Measurements from ENCODE around the gene CLEC14A.

The CLEC14A gene

GRCh38 chr14:38248321-38249028 lies 7.4 kb downstream of the CLEC14A start:
- no peak for DNase-seq (ENCODE audit: low read depth, low spot score)

- DNase-seq (ENCODE audit: low read depth, low spot score) = no peak
Measured at GRCh38 chr14:38243696-38244240, 12.1 kb downstream of the CLEC14A start.

GRCh38 chr14:38238878-38239277 lies 17.0 kb downstream of the CLEC14A start:
- no peak for DNase-seq (ENCODE audit: low read depth, low spot score)

GRCh38 chr14:38238332-38238731 lies 17.6 kb downstream of the CLEC14A start:
- no peak for DNase-seq (ENCODE audit: low read depth, low spot score)

- DNase-seq (ENCODE audit: low read depth, low spot score) = no peak
Measured at GRCh38 chr14:38233218-38233617, 22.7 kb downstream of the CLEC14A start.

- no peak for DNase-seq (ENCODE audit: low read depth, low spot score)
Measured at GRCh38 chr14:38226366-38226765, 29.5 kb downstream of the CLEC14A start.

GRCh38 chr14:38225946-38226345 lies 29.9 kb downstream of the CLEC14A start:
- DNase-seq (ENCODE audit: low read depth, low spot score) = no peak

- no peak for DNase-seq (ENCODE audit: low read depth, low spot score)
Measured at GRCh38 chr14:38224338-38224737, 31.6 kb downstream of the CLEC14A start.

GRCh38 chr14:38221077-38221476 lies 34.8 kb downstream of the CLEC14A start:
- no peak for DNase-seq (ENCODE audit: low read depth, low spot score)

GRCh38 chr14:38217553-38217952 lies 38.3 kb downstream of the CLEC14A start:
- no peak for DNase-seq (ENCODE audit: low read depth, low spot score)

GRCh38 chr14:38213001-38213400 lies 42.9 kb downstream of the CLEC14A start:
- no peak for DNase-seq (ENCODE audit: low read depth, low spot score)

GRCh38 chr14:38212111-38212510 lies 43.8 kb downstream of the CLEC14A start:
- no peak for DNase-seq (ENCODE audit: low read depth, low spot score)

GRCh38 chr14:38211255-38211735 lies 44.6 kb downstream of the CLEC14A start:
- DNase-seq (ENCODE audit: low read depth, low spot score) = no peak

- no peak for DNase-seq (ENCODE audit: low read depth, low spot score)
Measured at GRCh38 chr14:38210587-38211216, 45.2 kb downstream of the CLEC14A start.

- DNase-seq (ENCODE audit: low read depth, low spot score) = no peak
Measured at GRCh38 chr14:38209572-38210557, 46.0 kb downstream of the CLEC14A start.

GRCh38 chr14:38208618-38209562 lies 47.0 kb downstream of the CLEC14A start:
- DNase-seq (ENCODE audit: low read depth, low spot score) = no peak

- DNase-seq (ENCODE audit: low read depth, low spot score) = no peak
Measured at GRCh38 chr14:38207736-38208617, 47.9 kb downstream of the CLEC14A start, which contains the start of gene SSTR1. TSS of gene SSTR1 (plus strand) at chr14:38207904. CDS start at chr14:38209390, 1,486 bp downstream.

GRCh38 chr14:38207377-38207735 lies 48.5 kb downstream of the CLEC14A start:
- DNase-seq (ENCODE audit: low read depth, low spot score) = no peak

GRCh38 chr14:38206689-38207376 lies 49.1 kb downstream of the CLEC14A start:
- DNase-seq (ENCODE audit: low read depth, low spot score) = no peak

Measured in smooth muscle cell of the brain vasculature (primary cell).